Adrenal gland (tissue), 12 donors: ENCODE measurements around the gene FYN. TPM values are rescaled to one million over a fixed set of nuclear protein-coding genes. Genes with fewer than 3 reads are reported as not detected.

Source experiments
- DNase-seq, 7 donors: peaks; one replicate each; pipeline ENCODE4 v3.0.0-alpha.2; 2019 to 2020
- H3K27ac ChIP-seq, 5 donors: fragments of 200-600 bp; sonication (generic) in 4 of 5; 1 replicate in 3 of 5; 2 replicates in 2 of 5; pipeline versions ENCODE4 v1.5.1 to v1.8.0; 2016 to 2020; ENCODE audit warnings: mild to moderate bottlenecking in 1 of 5
- H3K27me3 ChIP-seq: fragments of 200-600 bp; 2 replicates; pipeline ENCODE4 v1.8.0; 2021
- H3K36me3 ChIP-seq, 2 donors: fragments of 200-600 bp; replicated peaks in 1 of 2; 1 replicate in 1 of 2; 2 replicates in 1 of 2; pipeline versions ENCODE4 v1.5.1 to v1.8.0; 2018 to 2022
- H3K4me1 ChIP-seq, 2 donors: fragments of 200-600 bp; replicated peaks in 1 of 2; 1 replicate in 1 of 2; 2 replicates in 1 of 2; pipeline versions ENCODE4 v1.5.1 to v1.8.0; 2018 to 2021
- H3K4me3 ChIP-seq, 4 donors: fragments of 200-600 bp; sonication (generic) in 3 of 4; one replicate each; pipeline ENCODE4 v1.5.1; 2016 to 2018
- H3K9me3 ChIP-seq, 3 donors: fragments of 200-600 bp; sonication (generic) in 1 of 3; replicated peaks in 1 of 3; 1 replicate in 2 of 3; 2 replicates in 1 of 3; pipeline versions ENCODE4 v1.5.1 to v1.8.0; 2016 to 2021
- POLR2A ChIP-seq, 2 donors: fragments of 450-650 bp; IDR thresholded peaks; one replicate each; pipeline ENCODE4 v1.6.1; 2017; ENCODE audit warnings: antibody characterized with exemption in 2 of 2, mild to moderate bottlenecking in 2 of 2, moderate library complexity in 1 of 2
- WGBS, 4 donors: extraction: QIAGEN DNeasy Blood & Tissue Kit in 2 of 4; methylation state at CpG; one replicate each; pipeline versions ENCODE4 v1.1.5 to v1.1.7; 2013 to 2017; 5-methylcytosine and 5-hydroxymethylcytosine counted together
- intact Hi-C, 2 donors: fragments of 100-400 bp; cut with DNase I; formaldehyde crosslinking; loops; one replicate each; pipeline versions ENCODE4 v1.14.1 to v1.15.0; 2022 to 2023
- polyA plus RNA-seq, 3 donors: library from polyadenylated mRNA; stranded (reverse); fragments of 200-250 nt in 2 of 3; fragments of 350-450 nt in 1 of 3; fragmentation: Illumina TruSeq in 1 of 3; extraction: RNeasy Lipid Tissue Mini Kit (QIAGEN cat#74804) in 1 of 3; gene quantifications; one replicate each; pipeline ENCODE4 v1.2.3, GENCODE V29; 2013 to 2014
- total RNA-seq, 9 donors: library from RNA; depleted of rRNA in 4 of 9; stranded (reverse); fragments of >200 nt in 4 of 9; fragments of 120-200 nt in 1 of 9; fragmentation: NEBNext Ultra II Directional in 1 of 9; extraction: Animal tissue kit (Norgen Biotek cat#: 25700) in 1 of 9; gene quantifications; one replicate each; pipeline versions ENCODE4 v1.1.0 to v1.2.4, GENCODE V29; 2013 to 2023
- TF ChIP-seq, protein P1 (sequence below), 6 experiments: fragments of 450-650 bp in 4 of 6; fragments of 200-600 bp in 2 of 6; sonication (generic) in 1 of 6; IDR thresholded peaks; 1 replicate in 5 of 6; 2 replicates in 1 of 6; pipeline versions ENCODE4 v1.5.1 to v1.8.0; 2016 to 2021; ENCODE audit warnings: antibody characterized with exemption in 6 of 6, mild to moderate bottlenecking in 2 of 6, moderate library complexity in 1 of 6
- donor health status: healthy with polysubstance abuse.
- donor health status: Bipolar disorder and iron deficiency.
- donor health status: DM: yes; HTN: yes; CAD: no.
- donor health status: DM: no; HTN: no; CAD: no.
- donor health status: DM: no; HTN: no; CAD: no.
- donor health status: DM: yes; HTN: yes; CAD: no.

FYN gene
- total and polyA plus RNA-seq, 12 donors, result 10.7 to 36.5 (median 19.8) TPM

DNA sequence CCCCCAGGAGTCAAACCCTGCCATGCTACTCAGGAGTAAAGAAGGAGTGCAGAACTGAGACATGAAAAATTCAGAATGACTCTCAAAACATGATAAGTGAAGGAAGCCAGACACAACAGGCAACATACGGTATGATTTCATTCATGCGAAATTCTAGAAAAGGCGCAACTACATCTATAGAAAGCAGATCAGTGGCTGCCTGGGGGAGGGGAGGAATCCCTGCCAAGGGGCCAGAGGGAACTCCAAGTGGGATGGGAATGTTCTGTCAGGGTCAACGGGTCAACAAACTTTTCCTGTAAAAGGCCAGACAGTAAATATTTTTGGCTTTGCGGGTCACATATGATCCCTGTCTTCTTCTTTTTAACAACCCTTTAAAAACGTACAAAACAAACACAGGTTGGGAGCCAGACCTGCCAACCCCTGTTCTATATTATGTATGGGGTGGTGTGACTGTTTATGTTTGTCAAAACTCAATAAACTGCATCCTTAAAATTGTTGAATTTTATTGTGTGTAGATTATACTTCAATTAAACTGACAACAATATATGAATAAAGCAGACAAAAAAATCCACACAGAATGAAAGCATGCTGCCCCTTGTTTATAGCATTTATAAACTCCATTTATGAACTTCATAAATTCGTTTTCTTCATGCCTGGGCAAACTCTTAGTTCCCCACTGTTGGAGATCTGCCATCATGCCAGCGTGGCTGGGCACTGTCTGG lies 211.0 kb downstream of the FYN start:
- H3K4me1 ChIP-seq, result peaks cover 0 to 34% of the 10 kb centered on the region in 2 donors
- WGBS, 4 donors, result 75 to 83% (median 76%) methylated on average over 8 of the region's 8 CpGs
- TF ChIP-seq, protein P1, sequence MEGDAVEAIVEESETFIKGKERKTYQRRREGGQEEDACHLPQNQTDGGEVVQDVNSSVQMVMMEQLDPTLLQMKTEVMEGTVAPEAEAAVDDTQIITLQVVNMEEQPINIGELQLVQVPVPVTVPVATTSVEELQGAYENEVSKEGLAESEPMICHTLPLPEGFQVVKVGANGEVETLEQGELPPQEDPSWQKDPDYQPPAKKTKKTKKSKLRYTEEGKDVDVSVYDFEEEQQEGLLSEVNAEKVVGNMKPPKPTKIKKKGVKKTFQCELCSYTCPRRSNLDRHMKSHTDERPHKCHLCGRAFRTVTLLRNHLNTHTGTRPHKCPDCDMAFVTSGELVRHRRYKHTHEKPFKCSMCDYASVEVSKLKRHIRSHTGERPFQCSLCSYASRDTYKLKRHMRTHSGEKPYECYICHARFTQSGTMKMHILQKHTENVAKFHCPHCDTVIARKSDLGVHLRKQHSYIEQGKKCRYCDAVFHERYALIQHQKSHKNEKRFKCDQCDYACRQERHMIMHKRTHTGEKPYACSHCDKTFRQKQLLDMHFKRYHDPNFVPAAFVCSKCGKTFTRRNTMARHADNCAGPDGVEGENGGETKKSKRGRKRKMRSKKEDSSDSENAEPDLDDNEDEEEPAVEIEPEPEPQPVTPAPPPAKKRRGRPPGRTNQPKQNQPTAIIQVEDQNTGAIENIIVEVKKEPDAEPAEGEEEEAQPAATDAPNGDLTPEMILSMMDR (IDR thresholded peaks at IDR 0.05), result no peak
- TF ChIP-seq POLR2A (IDR thresholded peaks at IDR 0.05), result no peak

DNA sequence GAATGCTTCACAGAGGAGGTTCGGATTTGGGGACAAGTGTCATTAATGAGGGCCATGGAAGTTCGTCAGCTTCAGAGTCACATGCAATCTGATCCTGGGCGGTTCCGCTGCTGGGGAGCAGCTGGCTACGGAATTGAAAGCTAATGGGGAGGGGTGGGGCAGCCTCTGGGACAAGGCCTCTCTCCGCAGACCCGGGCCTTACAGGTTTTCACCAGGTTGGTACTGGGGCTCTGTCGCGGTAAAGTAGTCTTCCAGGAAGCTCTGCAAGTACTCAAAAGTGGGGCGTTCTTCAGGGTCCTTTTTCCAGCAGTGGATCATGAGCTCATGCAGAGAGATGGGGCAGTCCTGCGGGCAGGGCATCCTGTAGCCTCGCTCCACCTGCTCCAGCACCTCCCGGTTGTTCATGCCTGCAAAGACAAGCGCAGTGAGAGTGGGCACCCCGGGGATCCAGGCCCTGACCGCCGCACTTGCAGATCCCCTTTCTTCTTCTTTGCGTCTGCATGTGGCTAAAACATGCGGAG lies 211.7 kb downstream of the FYN start:
- Histone ChIP-seq H3K4me1 (peaks cover 0 to 33% of the 10 kb centered on the region in 2 donors), H3K27me3 (no peaks in the 10 kb centered on the region), H3K27ac (no peak overlapping the region), H3K36me3 (no peaks in the 10 kb centered on the region), H3K4me3 (no peak overlapping the region), H3K9me3 (no peaks in the 10 kb centered on the region)
- no peak for TF ChIP-seq POLR2A (IDR thresholded peaks at IDR 0.05)
- TF ChIP-seq, protein P1 (IDR thresholded peaks at IDR 0.05), result no peak
- intact Hi-C loops, result no loop called here
- WGBS, 4 donors, result 78 to 82% (median 80%) methylated on average over 14 to 19 of the region's 19 CpGs
- peak in 1 of 7 donors; percentile 24 for DNase-seq

More for the DNA sequence above, 211.0 kb downstream of the FYN start:
- no peaks in the 10 kb centered on the region for H3K9me3 ChIP-seq
- H3K27ac ChIP-seq, result peak overlapping the region in 2 of 5 donors; percentile 75 to 85
- H3K36me3 ChIP-seq, result no peaks in the 10 kb centered on the region
- DNase-seq, result no peak
- no peaks in the 10 kb centered on the region for H3K27me3 ChIP-seq
- intact Hi-C loops, result no loop called here
- H3K4me3 ChIP-seq, result no peak overlapping the region

DNA sequence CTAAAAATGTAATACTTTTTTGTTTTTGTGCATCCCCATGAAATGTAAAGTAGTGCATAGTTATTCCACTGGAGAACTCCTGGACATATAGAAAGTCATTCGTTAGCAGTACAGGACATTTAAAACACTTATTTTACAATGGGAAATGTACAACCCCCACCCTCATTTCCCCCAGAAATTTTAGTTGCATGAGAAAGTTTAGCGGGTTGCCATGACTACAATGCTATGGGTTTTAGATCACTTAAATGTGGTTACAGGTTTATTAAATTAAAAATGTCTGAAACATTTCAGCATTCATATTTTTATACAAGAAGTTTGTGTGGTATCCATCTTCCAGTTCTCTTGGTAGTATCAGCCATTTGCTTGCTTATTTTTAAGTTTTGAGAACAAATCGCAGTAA lies 212.7 kb downstream of the FYN start:
- 95 to 98% (median 96%) methylated on average over 3 of the region's 3 CpGs for WGBS, 4 donors
- Histone ChIP-seq H3K36me3 (no peaks in the 10 kb centered on the region), H3K4me1 (peaks cover 0 to 29% of the 10 kb centered on the region in 2 donors), H3K27ac (no peak overlapping the region), H3K27me3 (no peaks in the 10 kb centered on the region), H3K4me3 (no peak overlapping the region), H3K9me3 (no peaks in the 10 kb centered on the region)
- intact Hi-C loops, result no loop called here
- DNase-seq, result no peak
- TF ChIP-seq, protein P1 (IDR thresholded peaks at IDR 0.05), result no peak
- no peak for TF ChIP-seq POLR2A (IDR thresholded peaks at IDR 0.05)

DNA sequence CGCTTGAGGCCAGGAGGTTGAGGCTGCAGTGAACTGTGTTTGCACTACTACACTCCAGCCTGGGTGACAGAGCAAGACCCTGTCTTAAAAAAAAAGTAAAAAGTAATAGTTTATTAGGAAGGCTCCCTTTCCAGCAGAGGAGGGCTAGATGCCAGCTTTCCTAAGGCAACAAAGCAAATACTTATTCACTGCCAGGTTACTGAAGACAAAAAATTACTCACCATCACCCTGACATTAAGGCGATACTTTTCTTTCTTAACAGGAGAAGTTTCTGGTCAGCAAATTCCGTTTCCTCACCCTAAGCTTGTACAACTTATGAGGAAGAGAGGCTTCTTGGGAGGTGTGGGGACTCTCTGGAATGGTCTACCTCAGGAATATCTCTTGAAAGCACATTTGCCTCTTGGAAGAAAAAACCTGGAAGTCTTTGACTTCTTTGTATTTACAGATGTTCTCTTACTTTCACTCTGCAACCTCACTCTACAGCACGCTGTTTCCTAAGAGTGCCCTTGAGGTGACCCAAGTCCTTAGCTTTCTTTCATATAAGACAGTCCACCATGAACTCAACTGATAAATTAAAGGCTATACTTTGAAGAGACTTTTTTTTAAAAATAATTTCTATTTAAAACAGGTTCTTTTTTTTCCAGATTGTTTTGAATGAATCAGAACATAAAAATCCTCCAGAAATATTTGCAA lies 214.6 kb downstream of the FYN start:
- 63 to 77% (median 64%) methylated on average over 4 of the region's 4 CpGs for WGBS, 4 donors
- H3K4me3 ChIP-seq, result no peak overlapping the region

More for the DNA sequence above, 214.6 kb downstream of the FYN start:
- Histone ChIP-seq H3K9me3 (no peaks in the 10 kb centered on the region), H3K36me3 (no peaks in the 10 kb centered on the region), H3K27ac (no peak overlapping the region), H3K4me1 (peaks cover 0 to 21% of the 10 kb centered on the region in 2 donors), H3K27me3 (no peaks in the 10 kb centered on the region)
- TF ChIP-seq, protein P1 (IDR thresholded peaks at IDR 0.05), result no peak
- no peak for TF ChIP-seq POLR2A (IDR thresholded peaks at IDR 0.05)
- DNase-seq, result no peak
- intact Hi-C loops, result no loop called here
